Stomach (tissue), 19 donors: ENCODE measurements around the gene SYNE4. TPM values are rescaled to one million over a fixed set of nuclear protein-coding genes. Genes with fewer than 3 reads are reported as not detected.

Source experiments
- DNase-seq, 2 donors: peaks; one replicate each; pipeline versions ENCODE4 v3.0.0 to v3.0.0-alpha.2; 2013 to 2019
- H3K27ac ChIP-seq, 5 donors: fragments of 200-600 bp in 4 of 5; sonication (generic) in 4 of 5; one replicate each; pipeline ENCODE4 v1.5.1; 2013 to 2019; ENCODE audit warnings: mild to moderate bottlenecking in 1 of 5, moderate library complexity in 1 of 5
- H3K27me3 ChIP-seq, 3 donors: fragments of 200-600 bp; sonication (generic); one replicate each; pipeline ENCODE4 v1.5.1; 2017 to 2019; ENCODE audit warnings: mixed run types in 1 of 3
- H3K36me3 ChIP-seq, 4 donors: fragments of 200-600 bp; sonication (generic); 1 replicate in 3 of 4; 2 replicates in 1 of 4; pipeline ENCODE4 v1.5.1; 2016 to 2019
- H3K4me1 ChIP-seq, 4 donors: fragments of 200-600 bp; sonication (generic); one replicate each; pipeline ENCODE4 v1.5.1; 2016 to 2019
- H3K4me3 ChIP-seq, 4 donors: fragments of 200-600 bp; sonication (generic) in 3 of 4; one replicate each; pipeline ENCODE4 v1.5.1; 2016 to 2019; ENCODE audit warnings: mild to moderate bottlenecking in 1 of 4
- H3K9me3 ChIP-seq, 4 donors: fragments of 200-600 bp; sonication (generic); one replicate each; pipeline ENCODE4 v1.5.1; 2016 to 2019
- EP300 ChIP-seq: sonication (generic); formaldehyde crosslinking; IDR thresholded peaks from one replicate; pipeline ENCODE4 v1.6.1; 2017; ENCODE audit warnings: antibody characterized with exemption
- POLR2A ChIP-seq, 4 donors: fragments of 450-650 bp; IDR thresholded peaks; one replicate each; pipeline ENCODE4 v1.6.1; 2016; ENCODE audit warnings: antibody characterized with exemption in 4 of 4, control low read depth in 2 of 4, mild to moderate bottlenecking in 1 of 4, moderate library complexity in 1 of 4
- POLR2AphosphoS5 ChIP-seq, 3 donors: sonication (generic); formaldehyde crosslinking; IDR thresholded peaks; one replicate each; pipeline ENCODE4 v1.6.1; 2016; ENCODE audit warnings: antibody characterized with exemption in 3 of 3
- WGBS, 5 donors: extraction: QIAGEN DNeasy Blood & Tissue Kit in 3 of 5; methylation state at CpG; one replicate each; pipeline versions ENCODE4 v1.1.5 to v1.1.7; 2013 to 2018; 5-methylcytosine and 5-hydroxymethylcytosine counted together
- intact Hi-C: fragments of 100-400 bp; cut with DNase I; formaldehyde crosslinking; loops from one replicate; pipeline ENCODE4 v1.15.1; 2023; ENCODE audit warnings: low total_unique reads
- long read RNA-seq, 10 donors: transcript quantifications; one replicate each; lab custom pipeline, GENCODE V29; 2026
- polyA plus RNA-seq, 3 donors: library from polyadenylated mRNA; stranded (reverse); fragments of 200-250 nt; gene quantifications; one replicate each; pipeline ENCODE4 v1.2.3, GENCODE V29; 2013
- total RNA-seq, 5 donors: library from RNA; depleted of rRNA; stranded (reverse); fragments of >200 nt; gene quantifications; one replicate each; pipeline versions ENCODE4 v1.1.0 to v1.2.3, GENCODE V29; 2014 to 2016
- TF ChIP-seq, protein P1 (sequence below), 7 experiments: fragments of 450-650 bp in 4 of 7; fragments of 200-600 bp in 3 of 7; sonication (generic) in 3 of 7; IDR thresholded peaks; one replicate each; pipeline ENCODE4 v1.5.1; 2016 to 2019; ENCODE audit warnings: antibody characterized with exemption in 7 of 7, control low read depth in 2 of 7, mild to moderate bottlenecking in 1 of 7
- donor health status: healthy with polysubstance abuse.
- donor health status: Bipolar disorder and iron deficiency.
- donor health status: healthy.

The SYNE4 gene, protein sequence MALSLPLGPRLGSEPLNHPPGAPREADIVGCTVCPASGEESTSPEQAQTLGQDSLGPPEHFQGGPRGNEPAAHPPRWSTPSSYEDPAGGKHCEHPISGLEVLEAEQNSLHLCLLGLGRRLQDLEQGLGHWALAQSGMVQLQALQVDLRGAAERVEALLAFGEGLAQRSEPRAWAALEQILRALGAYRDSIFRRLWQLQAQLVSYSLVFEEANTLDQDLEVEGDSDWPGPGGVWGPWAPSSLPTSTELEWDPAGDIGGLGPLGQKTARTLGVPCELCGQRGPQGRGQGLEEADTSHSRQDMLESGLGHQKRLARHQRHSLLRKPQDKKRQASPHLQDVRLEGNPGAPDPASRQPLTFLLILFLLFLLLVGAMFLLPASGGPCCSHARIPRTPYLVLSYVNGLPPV
- total RNA-seq (10 to 100 TPM in 1 of 5 donors, 1 to 10 TPM in 3, not detected in 1; 1.3 to 11.2 (median 5.4) TPM), polyA plus RNA-seq (1 to 10 TPM; 3.5 to 5.8 (median 4.6) TPM)
- long read RNA-seq, donor 1: 0 reads
- long read RNA-seq, donor 2, partial matches to known transcripts: 0 of 1 reads
- long read RNA-seq, donor 2, other reads (novel, unspliced or antisense): 0 of 1 reads
- long read RNA-seq, donor 3: 0 reads
- long read RNA-seq, donor 4: 0 reads
- long read RNA-seq, donor 5: 0 reads
- long read RNA-seq, donor 6: 0 reads
- long read RNA-seq, donor 7: 0 reads
- long read RNA-seq, donor 8: 0 reads
- long read RNA-seq, donor 9: 0 reads
- long read RNA-seq, donor 10: 0 reads

DNA sequence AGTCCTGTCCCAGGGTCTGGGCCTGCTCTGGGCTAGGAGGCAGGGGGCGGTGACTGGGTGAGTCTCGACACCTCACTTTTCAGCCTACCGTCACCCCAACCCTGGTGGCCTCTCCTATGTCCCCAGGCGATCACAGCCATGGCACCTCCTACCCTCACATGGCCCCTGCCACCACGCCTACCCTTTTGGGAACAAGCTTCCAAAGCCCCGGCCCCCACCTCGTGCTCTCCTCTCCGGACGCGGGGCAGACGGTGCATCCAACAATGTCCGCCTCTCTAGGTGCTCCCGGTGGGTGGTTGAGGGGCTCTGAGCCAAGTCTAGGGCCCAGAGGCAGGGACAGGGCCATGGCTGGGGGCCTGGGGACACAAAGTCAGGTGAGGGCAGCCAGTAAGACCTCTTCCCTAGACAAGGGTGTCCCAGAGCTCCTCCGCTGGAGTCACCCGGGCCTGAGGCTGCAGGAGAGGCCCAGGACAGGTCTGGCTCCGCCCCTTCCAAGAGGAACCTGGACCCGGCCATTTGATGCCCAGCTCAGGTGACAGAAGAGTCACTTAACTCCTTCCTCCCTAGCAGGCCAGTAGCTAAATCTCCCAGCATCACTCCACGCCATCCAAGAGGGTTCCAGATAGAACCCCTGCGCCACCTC is at the start of gene SYNE4:
Gene SYNE4, minus strand, starts transcription at position 478 of the 643 bp plus-strand sequence. Its CDS starts 132 bp downstream, at position 346.
- intact Hi-C loops: no loop called here
- H3K27me3 ChIP-seq: no peaks in the 10 kb centered on the region
- peak within 1 kb of the TSS; percentile 38 to 48 (median 46) for H3K4me3 ChIP-seq
- peak within 1 kb of the TSS; percentile 47 to 84 (median 77) for H3K27ac ChIP-seq
- no peaks in the 10 kb centered on the region for H3K9me3 ChIP-seq
- DNase-seq: peak; percentile 78 to 81
- H3K4me1 ChIP-seq: peaks cover 15 to 37% (median 27%) of the 10 kb centered on the region in 4 donors
- peak in 2 of 3 donors; percentile 22 to 34 for TF ChIP-seq POLR2AphosphoS5 (IDR thresholded peaks at IDR 0.05)
- TF ChIP-seq, protein P1, sequence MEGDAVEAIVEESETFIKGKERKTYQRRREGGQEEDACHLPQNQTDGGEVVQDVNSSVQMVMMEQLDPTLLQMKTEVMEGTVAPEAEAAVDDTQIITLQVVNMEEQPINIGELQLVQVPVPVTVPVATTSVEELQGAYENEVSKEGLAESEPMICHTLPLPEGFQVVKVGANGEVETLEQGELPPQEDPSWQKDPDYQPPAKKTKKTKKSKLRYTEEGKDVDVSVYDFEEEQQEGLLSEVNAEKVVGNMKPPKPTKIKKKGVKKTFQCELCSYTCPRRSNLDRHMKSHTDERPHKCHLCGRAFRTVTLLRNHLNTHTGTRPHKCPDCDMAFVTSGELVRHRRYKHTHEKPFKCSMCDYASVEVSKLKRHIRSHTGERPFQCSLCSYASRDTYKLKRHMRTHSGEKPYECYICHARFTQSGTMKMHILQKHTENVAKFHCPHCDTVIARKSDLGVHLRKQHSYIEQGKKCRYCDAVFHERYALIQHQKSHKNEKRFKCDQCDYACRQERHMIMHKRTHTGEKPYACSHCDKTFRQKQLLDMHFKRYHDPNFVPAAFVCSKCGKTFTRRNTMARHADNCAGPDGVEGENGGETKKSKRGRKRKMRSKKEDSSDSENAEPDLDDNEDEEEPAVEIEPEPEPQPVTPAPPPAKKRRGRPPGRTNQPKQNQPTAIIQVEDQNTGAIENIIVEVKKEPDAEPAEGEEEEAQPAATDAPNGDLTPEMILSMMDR (IDR thresholded peaks at IDR 0.05): no peak
- H3K36me3 ChIP-seq: peaks cover 0 to 10% (median 8%) of the 10 kb centered on the region in 4 donors
- 21 to 39% (median 32%) methylated on average over 16 to 19 of the region's 19 CpGs for WGBS, 5 donors

DNA sequence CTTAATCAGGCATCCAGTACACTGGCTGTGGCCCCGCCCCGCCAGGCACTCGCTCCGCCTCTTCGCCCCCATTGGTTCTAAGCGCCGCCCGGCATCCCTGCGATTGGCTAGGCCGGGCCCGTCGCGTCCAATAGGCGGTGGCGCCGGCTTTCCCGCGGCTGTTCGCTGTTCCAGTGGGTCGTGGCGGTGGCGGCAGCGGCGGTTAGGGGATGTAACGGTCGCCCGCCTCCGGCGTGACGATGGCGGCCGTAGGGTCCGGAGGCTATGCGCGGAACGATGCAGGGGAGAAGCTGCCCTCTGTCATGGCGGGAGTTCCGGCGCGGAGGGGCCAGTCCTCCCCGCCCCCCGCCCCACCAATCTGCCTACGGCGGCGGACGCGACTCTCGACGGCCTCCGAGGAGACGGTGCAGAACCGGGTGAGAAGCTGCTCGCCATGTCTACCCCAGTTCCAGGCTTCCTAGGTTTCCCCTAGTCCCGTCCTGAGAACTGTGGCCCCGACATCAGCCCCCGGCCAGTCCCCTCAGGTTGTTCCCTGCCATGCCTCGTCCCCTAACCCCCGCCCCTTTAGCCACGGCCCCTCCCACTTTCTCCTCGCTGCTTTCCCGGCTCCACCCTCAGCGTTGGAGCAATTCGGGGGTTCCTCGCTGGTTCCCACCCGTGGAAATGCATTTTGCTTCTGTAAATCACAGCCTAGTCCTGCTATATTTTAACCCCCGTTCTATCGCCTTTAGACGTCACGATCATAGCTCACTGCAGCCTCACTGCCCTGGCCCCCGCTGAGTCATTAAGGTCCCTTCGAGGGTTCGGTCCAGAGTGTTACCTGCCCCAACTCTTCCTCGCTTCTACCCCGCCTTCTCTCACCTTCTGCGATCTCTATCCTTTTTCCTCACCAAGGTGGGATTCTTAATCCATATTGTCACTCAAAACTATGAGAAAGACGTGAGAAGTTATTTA is 46.4 kb upstream of the SYNE4 start, which contains the start of gene WDR62:
Gene WDR62, plus strand, starts transcription at position 165 of the 954 bp plus-strand sequence. Its CDS starts 75 bp downstream, at position 240.
- intact Hi-C loops: no loop called here
- peak within 1 kb of the TSS; percentile 67 to 84 (median 78) for H3K4me3 ChIP-seq
- peak within 1 kb of the TSS; percentile 92 to 98 (median 96) for H3K27ac ChIP-seq
- no peaks in the 10 kb centered on the region for H3K9me3 ChIP-seq
- WGBS, 5 donors: 0 to 2% (median 1%) methylated on average over 23 to 76 of the region's 76 CpGs
- H3K27me3 ChIP-seq: no peaks in the 10 kb centered on the region
- peak; percentile 94 to 97 for DNase-seq
- TF ChIP-seq POLR2A (IDR thresholded peaks at IDR 0.05): no peak
- no peak for TF ChIP-seq POLR2AphosphoS5 (IDR thresholded peaks at IDR 0.05)
- TF ChIP-seq, protein P1 (IDR thresholded peaks at IDR 0.05): no peak
- TF ChIP-seq EP300: no peak
- H3K36me3 ChIP-seq: peaks cover 0 to 2% (median 0%) of the 10 kb centered on the region in 4 donors
- peaks cover 11 to 27% (median 24%) of the 10 kb centered on the region in 4 donors for H3K4me1 ChIP-seq

DNA sequence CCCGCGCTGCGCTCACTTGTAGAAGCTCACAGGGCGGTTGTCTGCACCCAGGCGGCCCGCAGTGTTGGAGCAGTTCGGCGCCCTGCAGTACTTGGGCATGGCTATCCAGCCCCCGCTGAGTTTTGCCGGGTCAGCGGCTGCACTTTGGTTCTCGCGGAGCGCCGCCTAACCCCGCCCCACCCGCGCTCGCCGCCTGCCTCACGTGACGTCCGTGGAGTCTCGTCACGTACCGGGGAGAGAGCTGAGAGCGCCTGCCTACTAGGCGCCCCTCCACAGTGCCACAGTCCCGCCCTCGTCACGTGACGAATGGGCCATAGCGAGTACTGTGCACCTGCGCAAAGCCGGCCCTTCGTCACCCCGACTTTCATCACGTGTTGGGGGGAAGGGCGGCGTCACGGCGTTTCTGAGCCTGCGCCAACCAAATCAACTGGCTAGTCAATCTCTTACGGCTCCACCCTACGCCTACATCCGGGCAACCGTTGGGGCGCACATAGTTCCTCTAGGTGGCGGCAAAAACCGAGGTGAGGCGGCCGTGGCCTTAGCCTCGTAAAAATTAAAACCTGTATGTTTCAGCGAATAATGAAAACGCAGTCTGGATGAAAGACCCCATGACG is 45.6 kb upstream of the SYNE4 start, which contains the start of gene THAP8:
Gene THAP8, minus strand, starts transcription at position 167 of the 614 bp plus-strand sequence. Its CDS starts 68 bp downstream, at position 99.
- no peaks in the 10 kb centered on the region for H3K36me3 ChIP-seq
- WGBS, 5 donors: 0 to 1% (median 0%) methylated on average over 36 to 56 of the region's 56 CpGs
- peak within 1 kb of the TSS; percentile 92 to 98 (median 96) for H3K27ac ChIP-seq
- intact Hi-C loops: no loop called here
- H3K27me3 ChIP-seq: no peaks in the 10 kb centered on the region
- peaks cover 11 to 27% (median 24%) of the 10 kb centered on the region in 4 donors for H3K4me1 ChIP-seq
- DNase-seq: peak; percentile 100
- TF ChIP-seq POLR2AphosphoS5 (IDR thresholded peaks at IDR 0.05) (peak; percentile 78 to 99 (median 96)), EP300 (no peak), POLR2A (IDR thresholded peaks at IDR 0.05) (peak in 1 of 4 donors; percentile 11)
- TF ChIP-seq, protein P1 (IDR thresholded peaks at IDR 0.05): peak in 4 of 7 experiments; percentile 37 to 59 (median 51)
- H3K9me3 ChIP-seq: no peaks in the 10 kb centered on the region
- H3K4me3 ChIP-seq: peak within 1 kb of the TSS; percentile 67 to 84 (median 78)
